Esophagus (tissue), 2 donors: ENCODE results near the gene TAOK3. TPM values are rescaled to one million over a fixed set of nuclear protein-coding genes. Genes with fewer than 3 reads are reported as not detected.
A peak's percentile ranks its signal among the peaks of the same experiment; 100 is the strongest.

Source experiments
- H3K27ac ChIP-seq, 2 donors: one replicate each; pipeline ENCODE4 v1.5.1; 2013; ENCODE audit warnings: low read depth in 2 of 2, mild to moderate bottlenecking in 2 of 2, inconsistent platforms in 1 of 2, low read length in 1 of 2, moderate library complexity in 1 of 2
- H3K27me3 ChIP-seq, 2 donors: one replicate each; pipeline ENCODE4 v1.6.1; 2013; ENCODE audit warnings: low read length in 2 of 2, control low read depth in 1 of 2, mild to moderate bottlenecking in 1 of 2; ENCODE audit not compliant: insufficient read depth in 2 of 2, control insufficient read depth in 1 of 2
- H3K36me3 ChIP-seq, 2 donors: one replicate each; pipeline ENCODE4 v1.6.1; 2013; ENCODE audit warnings: low read length in 1 of 2; ENCODE audit not compliant: control insufficient read depth in 2 of 2, insufficient read depth in 2 of 2
- H3K4me1 ChIP-seq, 2 donors: one replicate each; pipeline ENCODE4 v1.6.1; 2013; ENCODE audit warnings: low read length in 1 of 2; ENCODE audit not compliant: control insufficient read depth in 2 of 2, insufficient read depth in 2 of 2
- H3K4me3 ChIP-seq, 2 donors: one replicate each; pipeline ENCODE4 v1.5.1; 2013; ENCODE audit warnings: low read length in 2 of 2, mild to moderate bottlenecking in 2 of 2, low read depth in 1 of 2, moderate library complexity in 1 of 2
- H3K9me3 ChIP-seq, 2 donors: one replicate each; pipeline ENCODE4 v1.6.1; 2013; ENCODE audit warnings: mild to moderate bottlenecking in 2 of 2, low read depth in 1 of 2, low read length in 1 of 2, moderate library complexity in 1 of 2; ENCODE audit not compliant: control insufficient read depth in 2 of 2, insufficient read depth in 1 of 2
- WGBS, 2 donors: extraction: QIAGEN DNeasy Blood & Tissue Kit; methylation state at CpG; one replicate each; pipeline ENCODE4 v1.1.7; 2013; 5-methylcytosine and 5-hydroxymethylcytosine counted together
- polyA plus RNA-seq, 2 donors: library from polyadenylated mRNA; stranded (reverse); fragments of 200-250 nt; gene quantifications; one replicate each; pipeline ENCODE4 v1.2.3, GENCODE V29; 2013
- donor health status: healthy with polysubstance abuse.
- donor health status: Bipolar disorder and iron deficiency.

Gene TAOK3
- polyA plus RNA-seq, 2 donors: 11.3 to 12.2 TPM

DNA sequence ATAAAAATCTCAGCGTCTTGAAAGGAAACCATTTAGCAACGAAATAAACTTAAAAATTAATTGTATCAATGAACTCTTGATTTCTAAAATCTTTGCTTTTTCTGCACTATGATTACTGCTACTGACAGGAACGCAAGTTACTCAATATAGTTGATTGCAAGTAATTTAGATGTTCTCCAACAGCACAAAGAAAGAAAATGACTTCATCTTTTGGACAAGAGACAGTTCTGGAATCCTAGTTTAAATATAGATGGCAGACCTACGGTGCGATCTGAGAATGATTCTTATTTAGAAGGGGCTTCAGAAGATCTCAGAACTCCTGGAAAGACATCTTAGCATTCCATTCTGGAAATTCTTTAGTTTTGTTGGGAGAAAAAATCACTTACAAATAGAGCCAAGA lies 2.2 kb upstream of the TAOK3 start:
- 59 to 66% methylated on average over 5 of the region's 5 CpGs for WGBS, 2 donors
- H3K36me3 ChIP-seq: peaks cover 0 to 6% of the 10 kb centered on the region in 2 donors
- no peaks in the 10 kb centered on the region for H3K27me3 ChIP-seq
- H3K4me3 ChIP-seq: no peak overlapping the region
- H3K27ac ChIP-seq: no peak overlapping the region
- H3K4me1 ChIP-seq: peaks cover 0 to 2% of the 10 kb centered on the region in 2 donors
- no peaks in the 10 kb centered on the region for H3K9me3 ChIP-seq

GRCh38 chr12:118374126-118374725 lies 1.5 kb upstream of the TAOK3 start:
- Histone ChIP-seq H3K4me3 (no peak overlapping the region), H3K9me3 (no peaks in the 10 kb centered on the region), H3K27ac (no peak overlapping the region), H3K4me1 (peaks cover 0 to 2% of the 10 kb centered on the region in 2 donors), H3K36me3 (peaks cover 0 to 3% of the 10 kb centered on the region in 2 donors), H3K27me3 (no peaks in the 10 kb centered on the region)
- 89 to 91% methylated on average over 14 of the region's 14 CpGs for WGBS, 2 donors

GRCh38 chr12:118373616-118374015 lies 909 bp upstream of the TAOK3 start:
- Histone ChIP-seq H3K27ac (peak overlapping the region in 1 of 2 donors; percentile 95), H3K4me3 (peak overlapping the region; percentile 58 to 81), H3K36me3 (no peaks in the 10 kb centered on the region), H3K27me3 (no peaks in the 10 kb centered on the region), H3K4me1 (peaks cover 0 to 2% of the 10 kb centered on the region in 2 donors), H3K9me3 (no peaks in the 10 kb centered on the region)
- 58 to 59% methylated on average over 5 of the region's 5 CpGs for WGBS, 2 donors

GRCh38 chr12:118371321-118372282 lies 1.1 kb downstream of the TAOK3 start:
- no peaks in the 10 kb centered on the region for H3K4me1 ChIP-seq
- H3K27me3 ChIP-seq: no peaks in the 10 kb centered on the region
- peak overlapping the region; percentile 81 to 92 for H3K4me3 ChIP-seq
- H3K36me3 ChIP-seq: no peaks in the 10 kb centered on the region
- H3K9me3 ChIP-seq: no peaks in the 10 kb centered on the region
- no peak overlapping the region for H3K27ac ChIP-seq
- 1% methylated on average over 60 of the region's 60 CpGs for WGBS, 2 donors

- Histone ChIP-seq H3K9me3 (no peaks in the 10 kb centered on the region), H3K27me3 (no peaks in the 10 kb centered on the region), H3K36me3 (no peaks in the 10 kb centered on the region), H3K27ac (no peak overlapping the region), H3K4me3 (peak overlapping the region in 1 of 2 donors; percentile 81), H3K4me1 (no peaks in the 10 kb centered on the region)
- WGBS, 2 donors: 33 to 34% methylated on average over 3 of the region's 3 CpGs
Measured at GRCh38 chr12:118370601-118371000, 2.1 kb downstream of the TAOK3 start.

GRCh38 chr12:118368821-118369220 lies 3.9 kb downstream of the TAOK3 start:
- Histone ChIP-seq H3K27ac (no peak overlapping the region), H3K36me3 (no peaks in the 10 kb centered on the region), H3K4me1 (no peaks in the 10 kb centered on the region), H3K4me3 (no peak overlapping the region), H3K27me3 (no peaks in the 10 kb centered on the region), H3K9me3 (no peaks in the 10 kb centered on the region)
- 87 to 94% methylated on average over 4 of the region's 4 CpGs for WGBS, 2 donors

- 93 to 97% methylated on average over 4 of the region's 4 CpGs for WGBS, 2 donors
- Histone ChIP-seq H3K9me3 (no peaks in the 10 kb centered on the region), H3K4me3 (no peak overlapping the region), H3K4me1 (no peaks in the 10 kb centered on the region), H3K36me3 (no peaks in the 10 kb centered on the region), H3K27ac (no peak overlapping the region), H3K27me3 (no peaks in the 10 kb centered on the region)
Measured at GRCh38 chr12:118361889-118362288, 10.8 kb downstream of the TAOK3 start.

- no peaks in the 10 kb centered on the region for H3K4me1 ChIP-seq
- no peaks in the 10 kb centered on the region for H3K27me3 ChIP-seq
- H3K4me3 ChIP-seq: no peak overlapping the region
- no peak overlapping the region for H3K27ac ChIP-seq
- no peaks in the 10 kb centered on the region for H3K36me3 ChIP-seq
- WGBS, 2 donors: 82 to 83% methylated on average over 5 of the region's 5 CpGs
- H3K9me3 ChIP-seq: no peaks in the 10 kb centered on the region
Measured at GRCh38 chr12:118361092-118361404, 11.7 kb downstream of the TAOK3 start.

DNA sequence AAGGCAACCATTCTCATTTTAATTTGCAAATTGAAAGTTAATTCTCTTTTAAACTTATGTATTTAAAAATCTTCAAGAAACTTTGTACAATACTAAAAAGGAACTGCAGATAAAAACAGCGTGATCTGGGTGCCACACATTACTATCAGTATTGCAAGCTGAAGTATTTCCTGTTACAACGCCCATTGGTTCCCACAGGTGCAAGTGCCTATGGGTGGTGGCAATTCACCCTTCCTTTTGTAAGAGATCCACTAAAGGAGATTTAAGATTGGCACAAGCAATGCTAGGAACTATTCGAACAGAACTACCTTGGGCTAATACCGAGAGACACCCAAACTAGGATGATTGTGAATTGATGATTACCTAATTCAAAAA lies 13.2 kb downstream of the TAOK3 start:
- Histone ChIP-seq H3K4me1 (no peaks in the 10 kb centered on the region), H3K4me3 (no peak overlapping the region), H3K36me3 (no peaks in the 10 kb centered on the region), H3K9me3 (no peaks in the 10 kb centered on the region), H3K27me3 (no peaks in the 10 kb centered on the region), H3K27ac (no peak overlapping the region)
- 62 to 77% methylated on average over 4 of the region's 4 CpGs for WGBS, 2 donors
